GM10266 (cell line): ENCODE data around the gene PCBP3.
"Not testable (repeated sequence)": the region's sequence is repeated elsewhere in the genome, so short reads cannot be mapped to it uniquely, and the experiment has no call there.

Experiments used
- DNase-seq: peaks from one replicate; pipeline ENCODE4 v3.0.0; 2012; ENCODE audit errors: extremely low spot score
- TF ChIP-seq, protein P1 (sequence below): IDR thresholded peaks from 2 replicates; pipeline ENCODE4 v1.5.1; 2012; ENCODE audit warnings: mild to moderate bottlenecking, low read depth; ENCODE audit not compliant: control insufficient read depth, insufficient read depth; ENCODE audit errors: missing control alignments

The PCBP3 gene

DNA sequence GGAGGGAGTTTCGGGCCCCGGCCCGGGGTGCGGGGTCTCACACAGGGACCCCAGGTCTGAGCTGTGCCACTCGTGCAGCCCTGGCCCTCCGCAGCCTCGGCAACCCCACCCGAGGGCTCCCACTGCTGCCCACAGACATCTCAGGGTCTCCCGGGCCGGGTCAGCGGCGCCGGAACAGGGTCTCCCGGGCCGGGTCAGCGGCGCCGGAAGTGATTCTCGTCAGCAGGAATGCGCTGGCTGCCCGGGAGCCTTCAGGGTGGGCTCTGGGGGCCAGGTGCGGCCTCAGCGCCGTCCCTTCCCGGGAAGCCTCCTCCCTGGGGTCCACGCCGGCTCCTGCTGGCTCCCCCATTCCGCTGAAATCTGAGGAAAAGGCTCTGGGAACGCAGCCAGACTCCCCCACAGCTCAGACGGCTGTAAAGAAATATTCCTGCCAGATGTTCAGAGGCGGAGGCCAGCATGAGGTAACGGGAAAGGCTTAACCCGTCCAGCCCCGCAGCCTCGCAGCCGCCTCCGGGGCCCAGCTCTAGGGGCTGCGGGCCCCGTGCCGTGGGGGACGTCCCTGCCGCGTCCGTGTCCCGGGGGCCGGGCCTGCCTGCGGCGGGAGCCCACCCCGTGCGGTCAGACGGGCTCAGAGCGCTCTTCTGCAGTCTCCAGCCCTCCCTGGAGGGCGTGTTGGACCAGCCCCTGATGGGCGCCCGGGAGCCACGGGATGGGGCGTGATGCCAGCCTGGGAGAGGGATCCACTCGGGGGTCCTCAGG, 329.4 kb downstream of the PCBP3 start:
- TF ChIP-seq, protein P1, sequence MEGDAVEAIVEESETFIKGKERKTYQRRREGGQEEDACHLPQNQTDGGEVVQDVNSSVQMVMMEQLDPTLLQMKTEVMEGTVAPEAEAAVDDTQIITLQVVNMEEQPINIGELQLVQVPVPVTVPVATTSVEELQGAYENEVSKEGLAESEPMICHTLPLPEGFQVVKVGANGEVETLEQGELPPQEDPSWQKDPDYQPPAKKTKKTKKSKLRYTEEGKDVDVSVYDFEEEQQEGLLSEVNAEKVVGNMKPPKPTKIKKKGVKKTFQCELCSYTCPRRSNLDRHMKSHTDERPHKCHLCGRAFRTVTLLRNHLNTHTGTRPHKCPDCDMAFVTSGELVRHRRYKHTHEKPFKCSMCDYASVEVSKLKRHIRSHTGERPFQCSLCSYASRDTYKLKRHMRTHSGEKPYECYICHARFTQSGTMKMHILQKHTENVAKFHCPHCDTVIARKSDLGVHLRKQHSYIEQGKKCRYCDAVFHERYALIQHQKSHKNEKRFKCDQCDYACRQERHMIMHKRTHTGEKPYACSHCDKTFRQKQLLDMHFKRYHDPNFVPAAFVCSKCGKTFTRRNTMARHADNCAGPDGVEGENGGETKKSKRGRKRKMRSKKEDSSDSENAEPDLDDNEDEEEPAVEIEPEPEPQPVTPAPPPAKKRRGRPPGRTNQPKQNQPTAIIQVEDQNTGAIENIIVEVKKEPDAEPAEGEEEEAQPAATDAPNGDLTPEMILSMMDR = no peak
- DNase-seq = peak; percentile 26

GRCh38 chr21:45973475-45974072, 330.0 kb downstream of the PCBP3 start:
- DNase-seq = peak; percentile 92
- TF ChIP-seq, protein P1 = peak; percentile 69

DNA sequence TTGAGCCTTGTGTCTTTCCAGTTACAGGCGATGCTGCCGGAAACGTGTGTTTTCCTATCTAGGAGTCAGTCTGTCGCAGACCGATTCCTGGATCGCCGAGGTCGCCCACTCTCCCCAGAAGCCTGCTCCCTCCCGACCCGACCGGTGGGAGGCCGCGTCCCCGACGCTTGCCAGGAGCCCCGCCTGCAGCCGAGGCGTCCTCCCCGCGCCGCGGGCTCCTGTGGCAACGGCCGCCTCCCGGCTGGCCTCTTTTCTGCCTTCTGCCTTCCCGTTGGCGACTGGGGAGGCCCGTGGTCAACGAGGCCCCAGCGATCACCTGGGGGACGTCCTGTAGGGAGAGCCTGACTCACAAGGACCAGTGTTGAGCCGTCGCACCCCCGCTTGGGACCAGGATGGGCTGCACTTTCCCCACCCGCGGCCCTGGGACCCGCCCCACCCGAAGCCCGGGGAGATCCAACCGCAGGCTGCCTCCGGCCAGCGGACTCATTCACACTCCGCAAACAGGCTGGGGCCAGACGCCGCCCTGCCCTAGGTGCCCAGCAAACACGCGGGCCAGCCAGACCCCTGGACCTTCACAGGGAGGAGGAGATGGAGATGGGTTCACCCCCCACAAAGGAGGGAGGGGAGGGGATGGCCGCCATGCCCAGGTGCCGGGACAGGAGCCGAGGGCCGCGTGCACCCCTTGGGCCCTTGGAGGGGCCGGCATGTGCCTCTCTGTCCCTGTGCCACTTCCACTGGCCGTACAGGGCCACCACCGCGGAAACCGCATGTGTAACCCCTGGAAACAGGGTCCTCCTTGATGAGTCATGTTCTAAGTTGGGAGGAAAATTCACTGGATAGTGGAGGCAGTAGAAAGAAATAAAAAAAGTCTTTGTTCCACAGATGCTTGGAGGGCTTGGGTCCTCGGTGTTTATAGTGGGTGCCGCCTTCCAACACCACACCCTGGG, 330.8 kb downstream of the PCBP3 start:
- peak; percentile 45 for DNase-seq
- TF ChIP-seq, protein P1 = no peak

- DNase-seq = peak; percentile 36
- TF ChIP-seq, protein P1 = no peak
These were observed 331.6 kb downstream of the PCBP3 start for GRCh38 chr21:45975020-45975666.

DNA sequence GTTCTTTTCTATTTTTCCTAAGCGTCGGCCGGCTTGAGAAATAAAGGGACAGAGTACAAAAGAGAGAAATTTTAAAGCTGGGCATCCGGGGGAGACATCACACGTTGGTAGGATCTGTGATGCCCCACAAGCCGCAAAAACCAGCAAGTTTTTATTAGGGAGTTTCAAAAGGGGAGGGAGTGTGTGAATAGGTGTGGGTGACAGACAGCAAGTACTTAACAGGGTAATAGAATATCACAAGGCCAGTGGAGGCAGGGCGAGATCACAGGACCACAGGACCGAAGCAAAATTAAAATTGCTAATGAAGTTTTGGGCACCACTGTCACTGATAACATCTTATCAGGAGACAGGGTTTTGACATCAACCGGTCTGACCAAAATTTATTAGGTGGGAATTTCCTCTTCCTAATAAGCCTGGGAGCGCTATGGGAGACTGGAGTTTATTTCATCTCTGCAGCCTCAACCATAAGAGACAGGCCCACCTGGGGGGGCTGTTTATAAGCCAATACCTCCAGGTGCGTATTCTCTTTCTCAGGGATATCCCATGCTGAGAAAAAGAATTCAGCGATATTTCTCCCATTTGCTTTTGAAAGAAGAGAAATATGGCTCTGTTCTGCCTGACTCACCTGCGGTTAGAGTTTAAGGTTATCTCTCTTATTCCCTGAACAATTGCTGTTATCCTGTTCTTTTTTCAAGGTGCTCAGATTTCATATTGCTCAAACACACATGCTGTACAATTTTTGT, 332.3 kb downstream of the PCBP3 start:
- not testable (repeated sequence) for DNase-seq

GRCh38 chr21:45976701-45977311, 333.3 kb downstream of the PCBP3 start:
- DNase-seq = no peak
- TF ChIP-seq, protein P1 = no peak
